ENCODE measurements around the gene AGA. TPM values are rescaled to one million over a fixed set of nuclear protein-coding genes. Genes with fewer than 3 reads are reported as not detected.

AGA gene
- total RNA-seq, 1 donor from 2014 or later = 20.5 TPM

DNA sequence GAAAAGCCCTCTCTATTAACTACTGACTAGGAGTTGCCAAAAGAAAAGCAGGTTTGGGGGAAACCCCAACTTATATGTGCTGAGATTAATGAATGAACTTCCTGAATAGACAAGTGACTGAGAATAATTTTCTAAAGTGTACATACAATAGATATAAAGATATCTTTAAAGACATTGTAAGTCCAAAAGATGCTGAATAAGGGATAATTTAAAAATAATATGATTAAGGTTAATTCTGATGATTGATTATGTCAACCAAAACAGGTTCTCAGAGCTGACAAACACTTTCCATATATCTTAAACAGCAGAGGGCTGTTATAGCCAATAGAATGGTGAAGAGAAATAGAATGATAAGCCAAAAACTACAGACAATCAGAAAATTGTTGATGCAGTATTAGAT, 28.6 kb downstream of the AGA start:
- Mint-ChIP-seq H3K36me3 (ENCODE audit: insufficient read depth) (peaks cover 3% of the 10 kb centered on the region), H3K27ac (no peak overlapping the region), H3K4me3 (ENCODE audit: low read depth) (no peak overlapping the region), H3K4me1 (ENCODE audit: low read depth) (peaks cover 31% of the 10 kb centered on the region), H3K27me3 (no peaks in the 10 kb centered on the region), H3K9me3 (ENCODE audit: low read depth) (peaks cover 33% of the 10 kb centered on the region)
- TF ChIP-seq, protein P1, sequence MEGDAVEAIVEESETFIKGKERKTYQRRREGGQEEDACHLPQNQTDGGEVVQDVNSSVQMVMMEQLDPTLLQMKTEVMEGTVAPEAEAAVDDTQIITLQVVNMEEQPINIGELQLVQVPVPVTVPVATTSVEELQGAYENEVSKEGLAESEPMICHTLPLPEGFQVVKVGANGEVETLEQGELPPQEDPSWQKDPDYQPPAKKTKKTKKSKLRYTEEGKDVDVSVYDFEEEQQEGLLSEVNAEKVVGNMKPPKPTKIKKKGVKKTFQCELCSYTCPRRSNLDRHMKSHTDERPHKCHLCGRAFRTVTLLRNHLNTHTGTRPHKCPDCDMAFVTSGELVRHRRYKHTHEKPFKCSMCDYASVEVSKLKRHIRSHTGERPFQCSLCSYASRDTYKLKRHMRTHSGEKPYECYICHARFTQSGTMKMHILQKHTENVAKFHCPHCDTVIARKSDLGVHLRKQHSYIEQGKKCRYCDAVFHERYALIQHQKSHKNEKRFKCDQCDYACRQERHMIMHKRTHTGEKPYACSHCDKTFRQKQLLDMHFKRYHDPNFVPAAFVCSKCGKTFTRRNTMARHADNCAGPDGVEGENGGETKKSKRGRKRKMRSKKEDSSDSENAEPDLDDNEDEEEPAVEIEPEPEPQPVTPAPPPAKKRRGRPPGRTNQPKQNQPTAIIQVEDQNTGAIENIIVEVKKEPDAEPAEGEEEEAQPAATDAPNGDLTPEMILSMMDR (IDR thresholded peaks at IDR 0.05; ENCODE audit: unreplicated experiment) = no peak
- no peak for DNase-seq (ENCODE audit: low spot score, unreplicated experiment)

DNA sequence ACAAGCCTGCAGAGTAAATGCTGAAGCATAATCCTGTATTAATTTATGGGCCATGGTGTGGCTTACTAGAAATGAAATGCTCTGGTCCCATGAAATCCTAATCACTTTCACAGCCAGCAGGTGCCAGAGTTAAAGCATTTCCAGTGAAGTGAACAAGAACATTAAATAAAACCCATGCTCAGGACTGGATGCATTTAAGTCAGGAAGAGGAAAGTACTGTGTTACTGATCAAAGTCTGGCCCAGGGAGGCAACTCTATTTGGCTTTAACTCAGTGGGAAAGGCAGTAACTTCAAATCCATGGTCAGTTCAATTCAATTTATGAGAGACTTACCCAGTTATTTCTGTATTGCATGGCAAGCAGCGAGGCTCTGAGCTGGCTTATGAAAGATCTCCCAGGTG, 29.2 kb downstream of the AGA start:
- Mint-ChIP-seq H3K36me3 (ENCODE audit: insufficient read depth) (peaks cover 3% of the 10 kb centered on the region), H3K27me3 (no peaks in the 10 kb centered on the region), H3K4me1 (ENCODE audit: low read depth) (peaks cover 31% of the 10 kb centered on the region), H3K4me3 (ENCODE audit: low read depth) (no peak overlapping the region), H3K27ac (peak overlapping the region; percentile 51), H3K9me3 (ENCODE audit: low read depth) (peaks cover 35% of the 10 kb centered on the region)
- TF ChIP-seq, protein P1 (IDR thresholded peaks at IDR 0.05; ENCODE audit: unreplicated experiment) = no peak
- DNase-seq (ENCODE audit: low spot score, unreplicated experiment) = no peak

DNA sequence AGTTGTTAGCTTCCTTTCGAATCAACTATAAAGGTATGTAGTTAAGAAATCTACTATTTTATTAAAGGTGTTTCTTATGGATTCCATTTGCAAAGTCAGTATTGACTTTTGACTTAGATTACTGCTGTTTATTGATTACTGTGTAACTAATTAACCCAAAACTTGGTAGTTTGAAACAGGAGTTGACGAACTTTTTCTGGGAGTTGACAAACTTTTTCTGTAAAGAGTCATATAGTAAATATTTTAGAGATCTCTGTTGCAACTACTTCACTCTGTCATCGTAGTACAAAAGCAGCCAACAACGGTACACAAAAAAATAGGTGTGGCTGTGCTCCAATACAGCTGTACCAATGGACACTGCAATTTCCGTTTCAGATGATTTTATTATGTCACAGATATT, 30.2 kb downstream of the AGA start:
- no peak overlapping the region for H3K4me3 Mint-ChIP-seq (ENCODE audit: low read depth)
- H3K4me1 Mint-ChIP-seq (ENCODE audit: low read depth) = peaks cover 31% of the 10 kb centered on the region
- H3K36me3 Mint-ChIP-seq (ENCODE audit: insufficient read depth) = peaks cover 7% of the 10 kb centered on the region
- peaks cover 40% of the 10 kb centered on the region for H3K9me3 Mint-ChIP-seq (ENCODE audit: low read depth)
- no peak overlapping the region for H3K27ac Mint-ChIP-seq
- H3K27me3 Mint-ChIP-seq = no peaks in the 10 kb centered on the region
- no peak for DNase-seq (ENCODE audit: low spot score, unreplicated experiment)
- TF ChIP-seq, protein P1 (IDR thresholded peaks at IDR 0.05; ENCODE audit: unreplicated experiment) = no peak

DNA sequence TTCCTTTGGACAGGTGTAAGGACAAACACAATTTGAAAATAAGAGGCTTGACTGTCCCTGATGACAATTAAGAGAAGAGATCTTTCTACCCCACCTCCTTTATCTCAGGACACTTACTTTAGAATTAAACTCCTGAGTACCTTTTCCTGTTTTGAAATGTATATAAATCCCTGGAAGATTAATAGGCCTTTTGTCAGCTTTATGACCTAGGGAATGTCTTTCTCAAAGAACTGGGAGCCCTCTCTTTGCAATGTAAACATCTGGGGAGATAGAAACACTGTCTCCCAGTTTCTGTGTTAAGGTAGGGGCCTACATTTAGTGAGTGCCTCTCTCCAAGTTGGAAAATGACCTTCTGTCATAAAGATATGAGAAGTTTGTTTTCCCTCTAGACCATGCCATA, 31.7 kb downstream of the AGA start:
- Mint-ChIP-seq H3K4me3 (ENCODE audit: low read depth) (no peak overlapping the region), H3K36me3 (ENCODE audit: insufficient read depth) (peaks cover 5% of the 10 kb centered on the region), H3K27me3 (no peaks in the 10 kb centered on the region), H3K27ac (peak overlapping the region; percentile 23), H3K4me1 (ENCODE audit: low read depth) (peaks cover 31% of the 10 kb centered on the region), H3K9me3 (ENCODE audit: low read depth) (peaks cover 29% of the 10 kb centered on the region)
- no peak for DNase-seq (ENCODE audit: low spot score, unreplicated experiment)
- TF ChIP-seq, protein P1 (IDR thresholded peaks at IDR 0.05; ENCODE audit: unreplicated experiment) = no peak

DNA sequence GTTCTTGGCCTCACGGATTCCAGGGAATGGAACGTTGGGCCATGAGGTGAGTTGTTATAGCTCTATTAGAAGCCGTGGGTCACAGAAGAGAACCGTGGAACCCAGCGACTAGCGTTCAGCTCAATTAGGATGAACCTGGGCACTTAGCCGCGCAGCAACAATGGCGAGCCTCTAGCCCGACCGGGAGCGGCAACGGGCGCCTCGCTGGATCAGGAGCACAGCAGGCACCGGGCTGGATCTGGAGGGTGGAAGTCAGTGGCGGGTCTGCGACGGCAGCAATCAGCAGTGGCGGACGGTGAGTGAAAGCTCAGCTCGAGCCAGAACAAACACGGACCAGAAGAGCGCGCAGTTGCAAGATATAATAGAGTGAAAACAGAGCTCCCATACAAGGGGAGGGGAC, 34.2 kb downstream of the AGA start:
- Mint-ChIP-seq H3K27ac (no peak overlapping the region), H3K4me1 (ENCODE audit: low read depth) (peaks cover 50% of the 10 kb centered on the region), H3K36me3 (ENCODE audit: insufficient read depth) (peaks cover 5% of the 10 kb centered on the region), H3K27me3 (no peaks in the 10 kb centered on the region), H3K4me3 (ENCODE audit: low read depth) (no peak overlapping the region), H3K9me3 (ENCODE audit: low read depth) (peaks cover 25% of the 10 kb centered on the region)
- TF ChIP-seq, protein P1 (IDR thresholded peaks at IDR 0.05; ENCODE audit: unreplicated experiment) = no peak
- no peak for DNase-seq (ENCODE audit: low spot score, unreplicated experiment)

Data from progenitor cell of endocrine pancreas (in vitro differentiated cells).